ENCODE results near the gene PTGER1. TPM values are rescaled to one million over a fixed set of nuclear protein-coding genes. Genes with fewer than 3 reads are reported as not detected.

The PTGER1 gene
- total and polyA plus RNA-seq, 2 of the 13 experiments (the other 11 are each of a cell fraction or from before 2014, with no cell fraction given), result 0.13 TPM; not detected in 1

DNA sequence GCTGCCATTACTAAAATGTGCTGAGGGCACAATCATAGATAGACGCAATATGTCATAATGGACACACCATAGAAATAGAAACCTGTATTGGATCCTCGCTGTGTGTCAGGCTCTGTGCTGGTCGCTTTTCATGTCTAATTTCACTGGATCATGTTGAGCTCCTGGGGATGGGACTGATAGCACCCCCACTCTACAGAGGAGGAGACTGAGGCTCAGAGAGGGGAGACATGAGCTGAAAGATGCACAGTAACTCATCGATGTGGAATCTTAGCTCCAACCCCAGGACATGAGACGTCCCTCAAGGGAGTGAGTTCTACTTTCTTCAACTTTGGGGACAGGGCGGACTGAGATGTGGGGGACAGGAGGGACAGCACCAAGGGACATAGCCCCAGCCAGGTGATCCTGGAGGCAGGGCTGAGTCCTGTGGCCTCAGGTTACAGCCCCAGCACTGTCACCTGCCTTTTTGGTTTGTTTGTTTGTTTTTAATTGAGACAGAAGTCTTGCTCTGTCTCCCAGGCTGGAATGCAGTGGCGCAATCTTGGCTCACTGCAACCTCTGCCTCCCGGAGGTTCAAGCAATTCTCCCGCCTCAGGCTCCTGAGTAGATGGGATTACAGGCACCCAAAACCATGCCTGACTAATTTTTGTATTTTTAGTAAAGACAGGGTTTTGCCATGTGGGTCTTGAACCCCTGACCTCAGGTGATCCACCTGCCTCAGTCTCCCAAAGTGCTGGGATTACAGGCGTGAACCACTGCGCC lies 27.4 kb upstream of the PTGER1 start (continued):
- TF ChIP-seq, protein P1, sequence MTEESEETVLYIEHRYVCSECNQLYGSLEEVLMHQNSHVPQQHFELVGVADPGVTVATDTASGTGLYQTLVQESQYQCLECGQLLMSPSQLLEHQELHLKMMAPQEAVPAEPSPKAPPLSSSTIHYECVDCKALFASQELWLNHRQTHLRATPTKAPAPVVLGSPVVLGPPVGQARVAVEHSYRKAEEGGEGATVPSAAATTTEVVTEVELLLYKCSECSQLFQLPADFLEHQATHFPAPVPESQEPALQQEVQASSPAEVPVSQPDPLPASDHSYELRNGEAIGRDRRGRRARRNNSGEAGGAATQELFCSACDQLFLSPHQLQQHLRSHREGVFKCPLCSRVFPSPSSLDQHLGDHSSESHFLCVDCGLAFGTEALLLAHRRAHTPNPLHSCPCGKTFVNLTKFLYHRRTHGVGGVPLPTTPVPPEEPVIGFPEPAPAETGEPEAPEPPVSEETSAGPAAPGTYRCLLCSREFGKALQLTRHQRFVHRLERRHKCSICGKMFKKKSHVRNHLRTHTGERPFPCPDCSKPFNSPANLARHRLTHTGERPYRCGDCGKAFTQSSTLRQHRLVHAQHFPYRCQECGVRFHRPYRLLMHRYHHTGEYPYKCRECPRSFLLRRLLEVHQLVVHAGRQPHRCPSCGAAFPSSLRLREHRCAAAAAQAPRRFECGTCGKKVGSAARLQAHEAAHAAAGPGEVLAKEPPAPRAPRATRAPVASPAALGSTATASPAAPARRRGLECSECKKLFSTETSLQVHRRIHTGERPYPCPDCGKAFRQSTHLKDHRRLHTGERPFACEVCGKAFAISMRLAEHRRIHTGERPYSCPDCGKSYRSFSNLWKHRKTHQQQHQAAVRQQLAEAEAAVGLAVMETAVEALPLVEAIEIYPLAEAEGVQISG (CRISPR knock-in tag; IDR thresholded peaks at IDR 0.05), result no peak
- TF ChIP-seq MED13 (CRISPR knock-in tag; IDR thresholded peaks at IDR 0.05), result no peak
- TF ChIP-seq LCORL (IDR thresholded peaks at IDR 0.05), result no peak
- TF ChIP-seq LCORL (CRISPR knock-in tag; IDR thresholded peaks at IDR 0.05), result peak; percentile 90
- TF ChIP-seq, protein P2, sequence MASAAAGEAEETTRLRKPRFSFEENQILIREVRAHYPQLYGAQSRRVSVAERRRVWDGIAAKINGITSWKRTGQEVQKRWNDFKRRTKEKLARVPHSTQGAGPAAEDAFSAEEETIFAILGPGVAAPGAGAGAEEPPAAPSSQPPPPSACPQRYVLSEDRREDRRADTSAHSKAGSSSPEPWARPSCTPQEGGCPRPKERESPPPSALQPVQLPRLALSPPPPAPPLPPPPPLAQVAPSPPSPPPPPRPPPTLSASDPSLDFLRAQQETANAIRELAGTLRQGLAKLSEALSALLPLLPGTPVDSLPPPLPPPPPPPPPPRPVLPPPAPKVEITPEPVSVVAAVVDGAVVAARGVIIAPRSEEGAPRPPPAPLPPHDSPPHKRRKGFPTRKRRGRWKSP (CRISPR knock-in tag; IDR thresholded peaks at IDR 0.05), result 0 out of 2 replicates have a peak, but pooled peaks have one; percentile 28
- peak; percentile 46 for TF ChIP-seq RARA (CRISPR knock-in tag; IDR thresholded peaks at IDR 0.05)
- TF ChIP-seq ZNF205 (CRISPR knock-in tag; IDR thresholded peaks at IDR 0.05), result no peak
- TF ChIP-seq, protein P3, sequence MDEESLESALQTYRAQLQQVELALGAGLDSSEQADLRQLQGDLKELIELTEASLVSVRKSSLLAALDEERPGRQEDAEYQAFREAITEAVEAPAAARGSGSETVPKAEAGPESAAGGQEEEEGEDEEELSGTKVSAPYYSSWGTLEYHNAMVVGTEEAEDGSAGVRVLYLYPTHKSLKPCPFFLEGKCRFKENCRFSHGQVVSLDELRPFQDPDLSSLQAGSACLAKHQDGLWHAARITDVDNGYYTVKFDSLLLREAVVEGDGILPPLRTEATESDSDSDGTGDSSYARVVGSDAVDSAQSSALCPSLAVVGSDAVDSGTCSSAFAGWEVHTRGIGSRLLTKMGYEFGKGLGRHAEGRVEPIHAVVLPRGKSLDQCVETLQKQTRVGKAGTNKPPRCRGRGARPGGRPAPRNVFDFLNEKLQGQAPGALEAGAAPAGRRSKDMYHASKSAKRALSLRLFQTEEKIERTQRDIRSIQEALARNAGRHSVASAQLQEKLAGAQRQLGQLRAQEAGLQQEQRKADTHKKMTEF (CRISPR knock-in tag; IDR thresholded peaks at IDR 0.05), result peak; percentile 54; the same call in 1 of the 2 replicates
- TF ChIP-seq SATB2 (CRISPR knock-in tag; IDR thresholded peaks at IDR 0.05), result no peak
- TF ChIP-seq, protein P4, sequence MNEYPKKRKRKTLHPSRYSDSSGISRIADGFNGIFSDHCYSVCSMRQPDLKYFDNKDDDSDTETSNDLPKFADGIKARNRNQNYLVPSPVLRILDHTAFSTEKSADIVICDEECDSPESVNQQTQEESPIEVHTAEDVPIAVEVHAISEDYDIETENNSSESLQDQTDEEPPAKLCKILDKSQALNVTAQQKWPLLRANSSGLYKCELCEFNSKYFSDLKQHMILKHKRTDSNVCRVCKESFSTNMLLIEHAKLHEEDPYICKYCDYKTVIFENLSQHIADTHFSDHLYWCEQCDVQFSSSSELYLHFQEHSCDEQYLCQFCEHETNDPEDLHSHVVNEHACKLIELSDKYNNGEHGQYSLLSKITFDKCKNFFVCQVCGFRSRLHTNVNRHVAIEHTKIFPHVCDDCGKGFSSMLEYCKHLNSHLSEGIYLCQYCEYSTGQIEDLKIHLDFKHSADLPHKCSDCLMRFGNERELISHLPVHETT (CRISPR knock-in tag; conservative IDR thresholded peaks at IDR 0.05), result no peak
- TF ChIP-seq SRF (IDR thresholded peaks at IDR 0.05; ENCODE audit: low read depth, low read length), result no peak
- no peak for TF ChIP-seq ZSCAN12 (CRISPR knock-in tag; IDR thresholded peaks at IDR 0.05)
- peak; percentile 27; the same call in 1 of the 2 replicates for TF ChIP-seq BCL6 (CRISPR knock-in tag; IDR thresholded peaks at IDR 0.05)
- no peak for TF ChIP-seq SOX6 (IDR thresholded peaks at IDR 0.05)
- TF ChIP-seq SOX6 (CRISPR knock-in tag; IDR thresholded peaks at IDR 0.05), result peak; percentile 76
- TF ChIP-seq KMT2B (CRISPR knock-in tag; IDR thresholded peaks at IDR 0.05), result no peak
- TF ChIP-seq CEBPB (IDR thresholded peaks at IDR 0.05; ENCODE audit: borderline replicate concordance, low read depth, low read length), result peak; percentile 92
- TF ChIP-seq, protein P5, sequence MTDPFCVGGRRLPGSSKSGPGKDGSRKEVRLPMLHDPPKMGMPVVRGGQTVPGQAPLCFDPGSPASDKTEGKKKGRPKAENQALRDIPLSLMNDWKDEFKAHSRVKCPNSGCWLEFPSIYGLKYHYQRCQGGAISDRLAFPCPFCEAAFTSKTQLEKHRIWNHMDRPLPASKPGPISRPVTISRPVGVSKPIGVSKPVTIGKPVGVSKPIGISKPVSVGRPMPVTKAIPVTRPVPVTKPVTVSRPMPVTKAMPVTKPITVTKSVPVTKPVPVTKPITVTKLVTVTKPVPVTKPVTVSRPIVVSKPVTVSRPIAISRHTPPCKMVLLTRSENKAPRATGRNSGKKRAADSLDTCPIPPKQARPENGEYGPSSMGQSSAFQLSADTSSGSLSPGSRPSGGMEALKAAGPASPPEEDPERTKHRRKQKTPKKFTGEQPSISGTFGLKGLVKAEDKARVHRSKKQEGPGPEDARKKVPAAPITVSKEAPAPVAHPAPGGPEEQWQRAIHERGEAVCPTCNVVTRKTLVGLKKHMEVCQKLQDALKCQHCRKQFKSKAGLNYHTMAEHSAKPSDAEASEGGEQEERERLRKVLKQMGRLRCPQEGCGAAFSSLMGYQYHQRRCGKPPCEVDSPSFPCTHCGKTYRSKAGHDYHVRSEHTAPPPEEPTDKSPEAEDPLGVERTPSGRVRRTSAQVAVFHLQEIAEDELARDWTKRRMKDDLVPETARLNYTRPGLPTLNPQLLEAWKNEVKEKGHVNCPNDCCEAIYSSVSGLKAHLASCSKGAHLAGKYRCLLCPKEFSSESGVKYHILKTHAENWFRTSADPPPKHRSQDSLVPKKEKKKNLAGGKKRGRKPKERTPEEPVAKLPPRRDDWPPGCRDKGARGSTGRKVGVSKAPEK (CRISPR knock-in tag; IDR thresholded peaks at IDR 0.05; ENCODE audit: borderline replicate concordance), result no peak
- TF ChIP-seq, protein P6, sequence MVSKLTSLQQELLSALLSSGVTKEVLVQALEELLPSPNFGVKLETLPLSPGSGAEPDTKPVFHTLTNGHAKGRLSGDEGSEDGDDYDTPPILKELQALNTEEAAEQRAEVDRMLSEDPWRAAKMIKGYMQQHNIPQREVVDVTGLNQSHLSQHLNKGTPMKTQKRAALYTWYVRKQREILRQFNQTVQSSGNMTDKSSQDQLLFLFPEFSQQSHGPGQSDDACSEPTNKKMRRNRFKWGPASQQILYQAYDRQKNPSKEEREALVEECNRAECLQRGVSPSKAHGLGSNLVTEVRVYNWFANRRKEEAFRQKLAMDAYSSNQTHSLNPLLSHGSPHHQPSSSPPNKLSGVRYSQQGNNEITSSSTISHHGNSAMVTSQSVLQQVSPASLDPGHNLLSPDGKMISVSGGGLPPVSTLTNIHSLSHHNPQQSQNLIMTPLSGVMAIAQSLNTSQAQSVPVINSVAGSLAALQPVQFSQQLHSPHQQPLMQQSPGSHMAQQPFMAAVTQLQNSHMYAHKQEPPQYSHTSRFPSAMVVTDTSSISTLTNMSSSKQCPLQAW (CRISPR knock-in tag; IDR thresholded peaks at IDR 0.05), result no peak
